Measurements from ENCODE around the gene OSBPL9.
A peak's percentile ranks its signal among the peaks of the same experiment; 100 is the strongest.

OSBPL9 gene

GRCh38 chr1:51623450-51623849, 6.6 kb downstream of the OSBPL9 start:
- no peak for DNase-seq (ENCODE audit: low read depth)
- TF ChIP-seq CTCF (IDR thresholded peaks at IDR 0.05; ENCODE audit: control insufficient read depth, insufficient read depth, low read depth, low read length, missing control alignments) = no peak
- no peak overlapping the region for H3K4me3 ChIP-seq (ENCODE audit: control insufficient read depth, low read depth, low read length)

- no peak for TF ChIP-seq CTCF (IDR thresholded peaks at IDR 0.05; ENCODE audit: control insufficient read depth, insufficient read depth, low read depth, low read length, missing control alignments)
These were observed 8.0 kb downstream of the OSBPL9 start for GRCh38 chr1:51624855-51625254.

GRCh38 chr1:51627672-51628071, 10.8 kb downstream of the OSBPL9 start:
- H3K4me3 ChIP-seq (ENCODE audit: control insufficient read depth, low read depth, low read length) = no peak overlapping the region
- no peak for DNase-seq (ENCODE audit: low read depth)
- TF ChIP-seq CTCF (IDR thresholded peaks at IDR 0.05; ENCODE audit: control insufficient read depth, insufficient read depth, low read depth, low read length, missing control alignments) = peak; percentile 65

More at GRCh38 chr1:51624855-51625254, 8.0 kb downstream of the OSBPL9 start:
- no peak for DNase-seq (ENCODE audit: low read depth)
- H3K4me3 ChIP-seq (ENCODE audit: control insufficient read depth, low read depth, low read length) = no peak overlapping the region

GRCh38 chr1:51628715-51629590, 12.1 kb downstream of the OSBPL9 start:
- DNase-seq (ENCODE audit: low read depth) = no peak
- no peak for TF ChIP-seq CTCF (IDR thresholded peaks at IDR 0.05; ENCODE audit: control insufficient read depth, insufficient read depth, low read depth, low read length, missing control alignments)
- no peak overlapping the region for H3K4me3 ChIP-seq (ENCODE audit: control insufficient read depth, low read depth, low read length)

- no peak overlapping the region for H3K4me3 ChIP-seq (ENCODE audit: control insufficient read depth, low read depth, low read length)
- no peak for DNase-seq (ENCODE audit: low read depth)
- TF ChIP-seq CTCF (IDR thresholded peaks at IDR 0.05; ENCODE audit: control insufficient read depth, insufficient read depth, low read depth, low read length, missing control alignments) = no peak
These were observed 13.0 kb downstream of the OSBPL9 start for GRCh38 chr1:51629918-51630317.

- no peak overlapping the region for H3K4me3 ChIP-seq (ENCODE audit: control insufficient read depth, low read depth, low read length)
- no peak for DNase-seq (ENCODE audit: low read depth)
- no peak for TF ChIP-seq CTCF (IDR thresholded peaks at IDR 0.05; ENCODE audit: control insufficient read depth, insufficient read depth, low read depth, low read length, missing control alignments)
These were observed 13.5 kb downstream of the OSBPL9 start for GRCh38 chr1:51630393-51630792.
